AG10803 (cell line): Measurements from ENCODE around the gene OSBPL2.

Experiments used
- DNase-seq: peaks from one replicate; pipeline ENCODE4 v3.0.0; 2010; ENCODE audit warnings: low read depth
- H3K4me3 ChIP-seq: 2 replicates; pipeline ENCODE4 v1.5.1; 2011; ENCODE audit warnings: mild to moderate bottlenecking, low read length, control low read depth
- CTCF ChIP-seq: conservative IDR thresholded peaks from 2 replicates; pipeline ENCODE4 v1.5.1; 2011; ENCODE audit warnings: mild to moderate bottlenecking, low read length, control low read depth, inconsistent platforms

The OSBPL2 gene

DNA sequence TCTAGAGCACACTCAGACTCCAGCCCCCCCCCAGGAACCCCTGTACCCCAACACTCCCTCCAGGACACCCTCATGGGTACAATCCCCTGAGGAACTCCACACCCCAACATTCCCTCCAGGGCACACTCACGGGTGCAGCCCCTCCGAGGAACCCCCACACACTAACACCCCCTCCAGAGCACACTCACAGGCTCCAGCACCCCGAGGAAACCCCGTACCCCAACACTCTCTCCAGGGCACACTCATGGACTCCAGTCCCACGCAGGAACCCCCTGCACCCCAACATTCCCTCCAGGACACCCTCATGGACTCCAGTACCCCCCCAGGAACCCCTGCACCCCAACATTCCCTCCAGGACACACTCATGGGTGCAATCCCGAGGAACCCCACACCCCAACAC is 97.2 kb downstream of the OSBPL2 start:
- no peak for DNase-seq
- TF ChIP-seq CTCF, result no peak
- no peak overlapping the region for H3K4me3 ChIP-seq

- DNase-seq, result no peak
- TF ChIP-seq CTCF, result no peak
- H3K4me3 ChIP-seq, result no peak overlapping the region
Measured at GRCh38 chr20:62336329-62336728, 98.0 kb downstream of the OSBPL2 start.

- no peak for DNase-seq
- no peak overlapping the region for H3K4me3 ChIP-seq
- TF ChIP-seq CTCF, result no peak
Measured at GRCh38 chr20:62336775-62337557, 98.6 kb downstream of the OSBPL2 start.

GRCh38 chr20:62337558-62338293 is 99.4 kb downstream of the OSBPL2 start:
- no peak overlapping the region for H3K4me3 ChIP-seq
- DNase-seq, result no peak
- no peak for TF ChIP-seq CTCF

GRCh38 chr20:62338294-62338620 is 99.9 kb downstream of the OSBPL2 start:
- no peak for DNase-seq
- no peak overlapping the region for H3K4me3 ChIP-seq
- no peak for TF ChIP-seq CTCF

DNA sequence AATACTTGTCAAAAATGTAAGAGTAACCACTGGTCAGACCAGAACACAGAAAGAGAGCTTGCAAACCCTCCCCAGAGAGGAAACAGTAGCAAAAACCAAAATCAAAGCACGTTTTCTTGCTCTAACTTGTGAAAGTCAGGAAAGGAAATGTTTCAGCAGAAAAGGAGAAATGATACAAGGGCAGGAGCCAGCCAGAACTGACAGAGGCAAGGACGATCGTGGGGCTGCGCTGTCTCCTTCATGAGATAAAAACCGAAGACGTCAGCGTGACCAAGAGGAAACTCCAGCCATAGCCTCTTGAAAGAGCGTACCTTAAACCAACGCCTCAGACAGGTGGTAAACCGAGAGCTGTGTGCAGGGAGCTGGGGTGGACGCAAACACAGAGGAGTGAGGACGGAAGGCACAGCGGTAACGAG is 101.3 kb downstream of the OSBPL2 start:
- H3K4me3 ChIP-seq, result no peak overlapping the region
- DNase-seq, result no peak
- TF ChIP-seq CTCF, result no peak

DNA sequence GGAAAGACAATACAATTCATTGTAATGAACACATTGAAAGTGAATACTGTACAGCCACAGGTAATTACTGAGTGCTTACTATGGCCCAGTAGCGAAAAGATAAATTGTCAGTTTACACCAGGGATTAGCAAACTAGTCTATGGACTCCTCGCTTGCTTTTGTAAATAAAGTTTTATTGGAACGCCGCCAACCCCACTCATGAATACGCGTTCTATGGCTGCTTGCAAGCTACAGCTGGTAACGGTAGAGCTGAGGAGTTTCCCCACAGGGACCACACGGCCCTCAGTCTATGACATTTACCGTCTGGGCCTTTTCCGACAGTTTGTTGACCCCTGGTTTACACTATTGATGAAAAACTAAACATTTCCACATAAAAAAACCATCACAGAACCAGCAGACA is 104.6 kb downstream of the OSBPL2 start:
- DNase-seq, result no peak

More for the DNA sequence above, 104.6 kb downstream of the OSBPL2 start:
- no peak for TF ChIP-seq CTCF
- no peak overlapping the region for H3K4me3 ChIP-seq
